ENCODE measurements around the gene CRKL.

DNA sequence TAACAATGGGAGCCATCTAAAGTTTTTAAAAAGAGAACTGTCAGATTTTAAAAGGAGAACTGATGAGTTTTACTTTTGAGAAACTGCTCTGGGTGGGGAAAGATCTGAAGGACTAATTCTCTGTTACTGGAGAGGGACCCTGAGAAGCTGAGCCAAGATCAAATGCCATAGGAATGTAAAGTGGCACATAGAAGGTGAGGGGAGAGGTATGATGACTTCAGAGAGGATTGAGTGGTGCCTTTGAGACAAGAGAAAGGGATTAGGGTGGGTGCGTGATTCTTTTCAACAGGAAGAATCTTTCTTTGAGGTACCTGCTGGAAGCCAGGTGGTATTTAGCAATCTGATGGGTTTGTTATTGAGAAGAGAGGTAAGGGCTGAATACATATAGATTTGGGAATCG, 9.0 kb downstream of the CRKL start:
- TF ChIP-seq CTCF (IDR thresholded peaks at IDR 0.05), result no peak
- no peak for TF ChIP-seq POLR2A (IDR thresholded peaks at IDR 0.05)

Data from adrenal gland (tissue), 5 donors.